GM20000 (cell line): Measurements from ENCODE around the gene STXBP4.

Source experiments
- DNase-seq: peaks from one replicate; pipeline ENCODE4 v3.0.0; 2012; ENCODE audit warnings: low spot score
- TF ChIP-seq, protein P1 (sequence below): IDR thresholded peaks from 2 replicates; pipeline ENCODE4 v1.5.1; 2012; ENCODE audit warnings: mild to moderate bottlenecking, control low read depth; ENCODE audit errors: extremely low read depth, missing control alignments

The STXBP4 gene

GRCh38 chr17:55157165-55157564 is 188.6 kb downstream of the STXBP4 start:
- TF ChIP-seq, protein P1, sequence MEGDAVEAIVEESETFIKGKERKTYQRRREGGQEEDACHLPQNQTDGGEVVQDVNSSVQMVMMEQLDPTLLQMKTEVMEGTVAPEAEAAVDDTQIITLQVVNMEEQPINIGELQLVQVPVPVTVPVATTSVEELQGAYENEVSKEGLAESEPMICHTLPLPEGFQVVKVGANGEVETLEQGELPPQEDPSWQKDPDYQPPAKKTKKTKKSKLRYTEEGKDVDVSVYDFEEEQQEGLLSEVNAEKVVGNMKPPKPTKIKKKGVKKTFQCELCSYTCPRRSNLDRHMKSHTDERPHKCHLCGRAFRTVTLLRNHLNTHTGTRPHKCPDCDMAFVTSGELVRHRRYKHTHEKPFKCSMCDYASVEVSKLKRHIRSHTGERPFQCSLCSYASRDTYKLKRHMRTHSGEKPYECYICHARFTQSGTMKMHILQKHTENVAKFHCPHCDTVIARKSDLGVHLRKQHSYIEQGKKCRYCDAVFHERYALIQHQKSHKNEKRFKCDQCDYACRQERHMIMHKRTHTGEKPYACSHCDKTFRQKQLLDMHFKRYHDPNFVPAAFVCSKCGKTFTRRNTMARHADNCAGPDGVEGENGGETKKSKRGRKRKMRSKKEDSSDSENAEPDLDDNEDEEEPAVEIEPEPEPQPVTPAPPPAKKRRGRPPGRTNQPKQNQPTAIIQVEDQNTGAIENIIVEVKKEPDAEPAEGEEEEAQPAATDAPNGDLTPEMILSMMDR, result no peak
- DNase-seq, result no peak

GRCh38 chr17:55158439-55158838 is 189.9 kb downstream of the STXBP4 start:
- no peak for DNase-seq
- TF ChIP-seq, protein P1, result no peak

DNA sequence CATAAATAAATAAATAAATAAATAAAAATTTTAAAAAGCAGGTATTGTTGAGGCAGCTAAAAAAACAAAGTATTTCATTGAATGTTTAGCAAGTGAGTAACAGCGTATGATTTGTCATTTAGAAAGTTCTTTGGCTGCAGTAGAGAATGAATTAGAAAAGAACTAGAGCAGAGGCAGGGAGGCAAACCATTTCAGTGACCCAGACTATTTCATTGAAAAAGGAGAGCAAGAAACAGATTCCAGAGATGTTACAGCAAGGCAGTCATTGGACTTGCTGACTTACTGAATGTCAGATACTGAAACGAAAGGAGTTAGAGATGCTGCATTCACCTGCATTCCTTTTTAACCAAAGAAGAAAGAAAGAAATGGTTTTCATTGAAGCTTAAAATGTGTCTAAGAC is 190.7 kb downstream of the STXBP4 start:
- DNase-seq, result no peak
- TF ChIP-seq, protein P1, result no peak

GRCh38 chr17:55160501-55160900 is 191.9 kb downstream of the STXBP4 start:
- no peak for DNase-seq

GRCh38 chr17:55161935-55162555 is 193.5 kb downstream of the STXBP4 start:
- TF ChIP-seq, protein P1, result no peak

More at GRCh38 chr17:55160501-55160900, 191.9 kb downstream of the STXBP4 start:
- TF ChIP-seq, protein P1, result no peak

DNA sequence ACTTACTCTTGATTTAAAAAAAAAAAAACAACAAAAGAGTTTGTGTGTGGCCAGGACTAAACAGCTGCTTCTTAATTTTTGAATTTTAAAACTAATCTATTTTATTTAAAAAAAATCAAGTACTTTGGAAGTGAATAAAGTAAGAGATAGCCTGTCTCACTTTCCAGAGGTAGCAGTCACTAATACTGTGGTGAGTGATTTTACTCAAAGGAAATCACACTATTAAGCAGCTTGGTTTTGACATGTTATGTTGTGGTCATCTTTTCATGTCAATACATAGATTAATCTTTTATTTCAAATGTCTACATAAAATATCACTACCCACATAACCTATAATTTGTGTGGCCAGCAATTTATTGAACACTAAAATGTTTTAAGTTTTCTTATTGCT is 194.0 kb downstream of the STXBP4 start:
- TF ChIP-seq, protein P1, result no peak
- no peak for DNase-seq

More at GRCh38 chr17:55161935-55162555, 193.5 kb downstream of the STXBP4 start:
- no peak for DNase-seq

DNA sequence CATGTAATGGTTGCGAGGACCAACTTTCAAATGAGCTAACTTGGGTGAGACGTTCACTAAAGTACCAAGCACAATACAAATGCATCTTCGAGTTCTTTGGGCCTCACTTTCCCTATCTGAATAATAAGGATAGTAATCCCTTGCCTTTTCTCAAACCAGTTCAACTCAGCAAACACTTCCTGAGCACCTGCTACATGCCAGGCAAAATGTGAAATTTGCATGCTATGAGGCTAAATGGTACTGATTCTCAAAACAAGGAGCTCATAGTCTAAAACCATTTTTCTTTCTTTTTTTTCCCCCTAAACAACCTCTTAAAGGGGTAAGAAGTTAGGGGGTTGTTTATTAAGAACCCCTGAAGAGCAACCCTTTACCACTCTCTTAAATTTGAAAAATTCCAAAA is 194.8 kb downstream of the STXBP4 start:
- TF ChIP-seq, protein P1, result no peak
- no peak for DNase-seq
